Skin epidermis (tissue), 12 donors: ENCODE measurements around the gene GTF3C1.
"Not testable (repeated sequence)": the region's sequence is repeated elsewhere in the genome, so short reads cannot be mapped to it uniquely, and the experiment has no call there.

Experiments used
- H3K27ac ChIP-seq, 21 experiments: fragments of 200-600 bp; sonication (generic) in 11 of 21; one replicate each; pipeline ENCODE4 v1.5.0; 2020; ENCODE audit warnings: mild to moderate bottlenecking in 3 of 21, inconsistent platforms in 2 of 21, moderate library complexity in 2 of 21
- H3K4me3 ChIP-seq, 7 experiments: fragments of 200-600 bp; sonication (generic) in 2 of 7; one replicate each; pipeline ENCODE4 v1.5.0; 2020; ENCODE audit warnings: inconsistent platforms in 2 of 7, mild to moderate bottlenecking in 2 of 7, moderate library complexity in 1 of 7

The GTF3C1 gene

DNA sequence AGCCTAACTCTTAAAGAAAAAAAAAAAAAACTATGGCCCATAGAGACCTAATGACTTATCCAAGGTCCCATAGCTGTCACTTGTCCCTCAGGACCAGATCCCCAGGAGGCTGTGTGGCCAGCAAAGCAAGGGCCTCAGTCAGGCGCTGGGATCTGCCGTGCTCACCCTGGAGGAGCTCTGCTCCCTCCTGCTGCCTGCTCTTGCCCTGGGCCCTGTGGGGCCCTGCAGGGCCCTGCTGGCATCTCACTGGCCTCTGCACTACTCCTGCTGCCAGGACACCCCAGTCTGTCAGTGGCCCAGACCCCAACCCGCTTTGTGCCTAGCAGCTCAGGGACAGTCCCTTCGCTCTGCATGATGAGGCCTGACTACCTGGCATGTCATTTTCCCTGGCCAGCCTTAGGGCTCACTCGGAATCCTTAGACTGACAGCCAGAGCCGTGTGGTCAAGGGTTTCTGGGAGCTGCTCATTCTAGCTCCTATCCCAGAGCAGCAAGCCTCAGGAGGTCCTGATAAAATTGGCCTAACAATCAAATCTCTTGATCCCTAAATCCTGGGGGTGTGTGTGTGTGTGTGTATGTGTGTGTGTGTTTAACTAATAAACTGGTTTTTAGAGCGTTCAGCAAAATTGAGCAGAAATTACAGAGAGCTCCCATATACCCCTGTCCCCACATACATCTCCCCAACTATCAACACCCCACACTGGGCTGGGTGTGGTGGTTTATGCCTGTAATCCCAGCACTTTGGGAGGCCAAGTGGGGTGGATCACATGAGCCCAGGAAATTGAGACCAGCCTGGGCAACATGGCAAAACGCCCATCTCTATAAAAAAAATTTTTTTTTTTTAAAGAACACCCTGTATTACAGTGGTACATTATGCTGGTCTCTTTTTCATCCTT lies 22.0 kb upstream of the GTF3C1 start:
- Histone ChIP-seq H3K4me3 (no peak overlapping the region), H3K27ac (peak overlapping the region in 11 of 21 experiments; percentile 14 to 54 (median 29))

DNA sequence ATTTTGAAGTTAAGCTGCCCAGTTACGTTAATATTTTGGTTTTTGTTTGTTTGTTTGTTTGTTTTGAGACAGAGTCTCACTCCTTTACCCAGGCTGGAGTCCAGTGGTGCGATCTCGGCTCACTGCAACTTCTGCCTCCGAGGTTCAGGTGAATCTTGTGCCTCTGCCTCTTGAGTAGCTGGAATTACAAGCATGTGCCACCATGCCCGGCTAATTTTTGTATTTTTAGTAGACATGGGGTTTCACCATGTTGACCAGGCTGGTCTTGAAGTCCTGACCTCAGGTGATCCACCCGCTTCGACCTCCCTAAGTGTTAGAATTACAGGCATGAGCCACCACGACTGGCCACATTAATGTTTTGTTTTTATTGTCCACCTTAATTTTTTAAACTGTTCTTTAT lies 21.3 kb upstream of the GTF3C1 start:
- peak overlapping the region in 3 of 21 experiments; percentile 29 to 54 (median 48) for H3K27ac ChIP-seq
- H3K4me3 ChIP-seq, result not testable (repeated sequence)

- H3K4me3 ChIP-seq, result no peak overlapping the region
Measured at GRCh38 chr16:27568077-27568476, 18.4 kb upstream of the GTF3C1 start.

GRCh38 chr16:27566417-27566816 lies 16.7 kb upstream of the GTF3C1 start:
- no peak overlapping the region for H3K4me3 ChIP-seq
- H3K27ac ChIP-seq, result no peak overlapping the region

More at GRCh38 chr16:27568077-27568476, 18.4 kb upstream of the GTF3C1 start:
- no peak overlapping the region for H3K27ac ChIP-seq

- Histone ChIP-seq H3K27ac (no peak overlapping the region), H3K4me3 (no peak overlapping the region)
Measured at GRCh38 chr16:27564224-27564623, 14.5 kb upstream of the GTF3C1 start.

DNA sequence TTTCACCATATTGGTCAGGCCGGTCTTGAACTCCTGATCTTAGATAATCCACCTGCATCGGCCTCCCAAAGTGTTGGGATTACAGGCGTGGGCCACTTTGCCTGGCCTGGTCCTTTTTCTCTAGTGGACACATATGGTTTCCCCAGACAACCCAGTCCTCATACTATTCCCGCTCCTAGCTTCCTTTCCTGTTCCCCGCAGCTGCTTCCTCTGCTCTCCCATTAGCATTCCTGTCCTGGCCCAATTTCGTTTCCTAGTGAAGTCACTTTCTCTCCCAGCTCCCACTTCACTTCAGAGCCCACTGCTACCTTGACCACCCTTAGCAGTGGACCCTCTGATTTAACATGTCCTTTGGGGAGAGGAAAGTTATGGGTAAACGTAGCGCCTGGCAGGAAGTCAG lies 11.5 kb upstream of the GTF3C1 start:
- Histone ChIP-seq H3K27ac (no peak overlapping the region), H3K4me3 (no peak overlapping the region)

DNA sequence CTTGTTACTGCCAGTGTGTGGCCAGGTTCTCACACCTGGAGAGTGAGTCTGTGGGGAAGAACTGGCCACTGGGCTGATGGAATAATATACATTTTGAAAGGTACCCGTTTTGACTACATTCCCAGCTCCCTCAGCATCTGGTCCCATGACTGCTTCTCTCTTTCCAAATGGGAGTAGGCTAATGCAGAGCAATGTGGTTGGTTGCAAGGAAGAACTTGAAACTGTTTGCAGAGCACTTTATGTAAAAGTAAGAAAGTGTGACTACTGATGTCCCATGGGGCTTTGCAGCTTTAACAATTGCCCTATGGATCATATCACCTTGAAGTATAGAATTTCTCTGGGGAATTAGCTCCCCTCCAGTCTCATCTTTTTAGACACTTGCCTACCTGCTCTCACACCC lies 9.2 kb upstream of the GTF3C1 start:
- no peak overlapping the region for H3K27ac ChIP-seq
- H3K4me3 ChIP-seq, result no peak overlapping the region

GRCh38 chr16:27558434-27558833 lies 8.7 kb upstream of the GTF3C1 start:
- no peak overlapping the region for H3K4me3 ChIP-seq
- no peak overlapping the region for H3K27ac ChIP-seq

DNA sequence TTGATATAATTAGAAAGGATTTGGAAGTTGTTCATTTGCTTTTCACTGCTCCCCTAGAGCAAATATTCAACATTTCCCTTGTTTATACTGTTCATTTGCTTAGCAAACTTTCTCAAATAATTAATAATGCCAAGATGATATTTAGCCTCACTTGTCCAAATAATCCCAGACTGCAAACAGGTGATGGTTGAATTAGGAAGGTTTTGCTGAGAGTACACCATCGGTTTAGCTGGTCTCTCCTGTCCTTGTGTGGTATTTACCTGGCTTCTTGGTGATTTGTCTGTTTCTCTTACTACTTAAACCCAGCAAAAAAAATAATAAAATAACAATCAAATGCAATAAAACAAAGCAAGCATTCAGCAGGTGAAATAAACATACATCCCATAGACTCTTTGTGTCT lies 6.8 kb upstream of the GTF3C1 start:
- no peak overlapping the region for H3K27ac ChIP-seq
- no peak overlapping the region for H3K4me3 ChIP-seq

- peak overlapping the region in 2 of 7 experiments; percentile 89 to 92 for H3K4me3 ChIP-seq
- peak overlapping the region in 3 of 21 experiments; percentile 89 for H3K27ac ChIP-seq
Measured at GRCh38 chr16:27551036-27551435, 1.3 kb upstream of the GTF3C1 start.

GRCh38 chr16:27550582-27550920 lies 838 bp upstream of the GTF3C1 start:
- H3K27ac ChIP-seq, result peak overlapping the region in 17 of 21 experiments; percentile 75 to 92 (median 87)

DNA sequence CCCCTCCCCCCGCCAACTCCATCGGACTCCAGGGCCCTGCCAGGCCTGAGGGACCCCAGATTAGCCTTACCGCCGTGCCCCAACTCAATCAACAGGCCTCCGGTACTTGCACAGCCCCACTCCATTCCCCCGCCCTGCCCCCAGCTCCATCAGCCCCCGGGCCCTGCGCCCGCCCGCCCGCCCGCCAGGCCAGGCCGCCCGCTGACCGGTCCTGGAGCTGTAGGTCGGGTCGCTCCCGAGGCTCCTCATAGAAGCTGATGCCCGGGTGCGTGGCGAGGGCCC lies 308 bp downstream of the GTF3C1 start:
- peak overlapping the region; percentile 54 to 93 (median 86) for H3K27ac ChIP-seq
- H3K4me3 ChIP-seq, result peak overlapping the region; percentile 62 to 99 (median 82)

More at GRCh38 chr16:27550582-27550920, 838 bp upstream of the GTF3C1 start:
- H3K4me3 ChIP-seq, result peak overlapping the region; percentile 62 to 99 (median 82)

- Histone ChIP-seq H3K27ac (peak overlapping the region in 14 of 21 experiments; percentile 9 to 71 (median 48)), H3K4me3 (peak overlapping the region in 1 of 7 experiments; percentile 92)
Measured at GRCh38 chr16:27547851-27548250, 1.9 kb downstream of the GTF3C1 start.

GRCh38 chr16:27547134-27547533 lies 2.6 kb downstream of the GTF3C1 start:
- H3K4me3 ChIP-seq, result peak overlapping the region in 1 of 7 experiments; percentile 8
- peak overlapping the region in 17 of 21 experiments; percentile 13 to 71 (median 47) for H3K27ac ChIP-seq

DNA sequence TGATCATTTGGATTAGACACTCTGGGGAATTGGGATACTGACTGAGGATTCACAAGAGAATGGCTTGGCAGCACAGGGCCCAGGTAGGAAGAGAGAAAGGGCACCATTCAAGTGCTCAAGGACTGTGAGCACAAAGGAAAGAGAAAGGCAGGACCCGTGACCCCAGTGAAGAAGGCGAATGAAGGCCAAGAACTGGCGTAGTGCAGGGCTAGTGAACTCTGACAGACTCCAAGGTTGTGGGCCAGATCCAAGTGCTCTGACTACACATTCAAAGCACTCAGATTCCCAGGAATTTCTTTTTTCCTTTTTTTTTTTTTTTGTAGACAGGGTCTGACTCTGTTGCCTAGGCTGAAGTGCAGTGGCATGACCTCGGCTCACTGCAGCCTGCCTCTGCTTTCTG lies 5.0 kb downstream of the GTF3C1 start:
- Histone ChIP-seq H3K4me3 (no peak overlapping the region), H3K27ac (no peak overlapping the region)

GRCh38 chr16:27543801-27544200 lies 5.9 kb downstream of the GTF3C1 start:
- no peak overlapping the region for H3K4me3 ChIP-seq
- H3K27ac ChIP-seq, result no peak overlapping the region

DNA sequence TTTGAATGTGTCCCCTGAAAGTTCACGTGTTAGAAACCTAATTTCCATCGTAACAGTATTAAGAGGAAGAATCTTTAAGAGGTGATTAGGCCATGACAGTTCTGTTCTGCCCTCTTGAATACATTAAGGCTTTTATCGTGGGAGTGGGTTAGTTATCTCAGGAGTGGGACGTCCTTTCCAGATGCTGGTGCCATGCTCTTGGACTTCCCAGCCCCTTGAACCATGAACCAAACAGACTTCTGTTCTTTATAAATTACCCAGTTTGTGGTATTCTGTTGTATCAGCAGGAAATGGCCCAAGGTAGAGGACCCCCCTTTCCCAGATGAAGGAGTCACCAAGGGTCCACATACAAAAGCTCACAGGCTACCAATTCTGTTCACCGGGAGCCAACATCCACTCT lies 10.1 kb downstream of the GTF3C1 start:
- H3K4me3 ChIP-seq, result no peak overlapping the region
- H3K27ac ChIP-seq, result no peak overlapping the region

DNA sequence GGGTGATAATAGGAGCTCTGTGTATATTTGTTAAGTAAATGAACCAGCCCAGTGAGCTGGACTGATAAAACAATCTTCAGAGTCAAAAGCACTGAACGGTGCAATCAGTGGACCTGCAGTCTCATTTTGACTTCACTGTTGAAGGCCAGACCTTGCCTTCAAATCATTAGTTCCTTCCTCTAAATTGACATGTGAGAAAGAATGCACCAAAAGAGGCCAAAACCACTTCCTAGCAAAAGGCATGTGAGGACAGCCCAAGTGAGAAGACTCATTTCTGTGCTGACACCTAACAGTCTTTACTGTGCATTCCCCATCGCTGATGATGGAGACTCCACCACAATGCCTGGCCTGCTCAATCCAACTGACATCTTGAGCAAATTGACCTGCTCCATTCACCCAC lies 10.6 kb downstream of the GTF3C1 start:
- Histone ChIP-seq H3K27ac (no peak overlapping the region), H3K4me3 (no peak overlapping the region)

GRCh38 chr16:27538528-27538927 lies 11.2 kb downstream of the GTF3C1 start:
- Histone ChIP-seq H3K27ac (no peak overlapping the region), H3K4me3 (no peak overlapping the region)

GRCh38 chr16:27534256-27534655 lies 15.5 kb downstream of the GTF3C1 start:
- Histone ChIP-seq H3K27ac (no peak overlapping the region), H3K4me3 (no peak overlapping the region)
